Fibroblast of lung (primary cell): ENCODE data around the gene MCRIP2.

ENCODE experiments used
- CTCF ChIP-seq, 2 donors: IDR thresholded peaks in 1 of 2; conservative IDR thresholded peaks in 1 of 2; 1 replicate in 1 of 2; 2 replicates in 1 of 2; pipeline ENCODE4 v1.5.1; 2011 to 2012; ENCODE audit warnings: low read length in 2 of 2, control low read depth in 1 of 2, inconsistent platforms in 1 of 2, low read depth in 1 of 2, mild to moderate bottlenecking in 1 of 2
- EZH2 ChIP-seq: IDR thresholded peaks from 2 replicates; pipeline ENCODE4 v1.5.1; 2012; ENCODE audit warnings: low read length, control low read depth, mild to moderate bottlenecking; ENCODE audit errors: missing control alignments

- TF ChIP-seq CTCF (conservative IDR thresholded peaks at IDR 0.05 in 1 of 2, IDR thresholded peaks at IDR 0.05 in 1 of 2; ENCODE audit: low read depth in 1 of 2, low read length in 2 of 2) (no peak), EZH2 (no peak)
Observed at GRCh38 chr16:645852-646678, 4.4 kb downstream of the MCRIP2 start.
